Mucosa of descending colon (tissue), 3 donors: Measurements from ENCODE around the gene FBXO3. TPM values are rescaled to one million over a fixed set of nuclear protein-coding genes. Genes with fewer than 3 reads are reported as not detected.

Experiments used
- ATAC-seq: fragments of 200-7000 bp; cut with Tn5 transposase; one replicate; pipeline ENCODE4 v1.9.1; 2020; ENCODE audit warnings: mild to moderate bottlenecking, moderate library complexity
- DNase-seq, 3 donors: peaks; one replicate each; pipeline ENCODE4 v3.0.0-alpha.2; 2020
- H3K36me3 ChIP-seq: fragments of 200-600 bp; one replicate; pipeline ENCODE4 v1.8.0; 2021; ENCODE audit warnings: low read depth, mild to moderate bottlenecking
- H3K4me1 ChIP-seq: fragments of 200-600 bp; one replicate; pipeline ENCODE4 v1.8.0; 2021; ENCODE audit warnings: low read depth, mild to moderate bottlenecking
- H3K4me3 ChIP-seq: fragments of 200-600 bp; one replicate; pipeline ENCODE4 v1.8.0; 2021; ENCODE audit warnings: mild to moderate bottlenecking
- H3K9me3 ChIP-seq: fragments of 200-600 bp; one replicate; pipeline ENCODE4 v1.8.0; 2021; ENCODE audit warnings: mild to moderate bottlenecking
- intact Hi-C, 2 donors: fragments of 100-400 bp; cut with DNase I in 1 of 2; cut with micrococcal nuclease in 1 of 2; formaldehyde crosslinking; loops; one replicate each; pipeline versions ENCODE4 v1.11.0 to v1.11.1; 2022; cut with DNase I, micrococcal nuclease
- total RNA-seq, 3 donors: library from RNA; stranded (reverse); fragmentation: NEBNext Ultra II Directional in 2 of 3; extraction: Animal tissue kit (Norgen Biotek cat#: 25700) in 2 of 3; gene quantifications; one replicate each; pipeline versions ENCODE4 v1.2.1 to v1.2.4, GENCODE V29; 2021 to 2023
- TF ChIP-seq, protein P1 (sequence below): fragments of 200-600 bp; IDR thresholded peaks from one replicate; pipeline ENCODE4 v1.8.0; 2022; ENCODE audit warnings: antibody characterized with exemption, mild to moderate bottlenecking
- donor health status: DM: no; HTN: no; CAD: no; lungs with moderate emphysema.
- donor health status: DM: no; HTN: no; CAD: no.
- donor health status: DM: no; HTN: yes; CAD: no.

Gene FBXO3
- total RNA-seq, 3 donors from 2014 or later: 27.3 to 36.0 (median 34.5) TPM

- no peak for ATAC-seq
- intact Hi-C loops: no loop called here
- no peaks in the 10 kb centered on the region for H3K36me3 ChIP-seq
These were observed 4.1 kb downstream of the FBXO3 start for GRCh38 chr11:33770236-33770635.

DNA sequence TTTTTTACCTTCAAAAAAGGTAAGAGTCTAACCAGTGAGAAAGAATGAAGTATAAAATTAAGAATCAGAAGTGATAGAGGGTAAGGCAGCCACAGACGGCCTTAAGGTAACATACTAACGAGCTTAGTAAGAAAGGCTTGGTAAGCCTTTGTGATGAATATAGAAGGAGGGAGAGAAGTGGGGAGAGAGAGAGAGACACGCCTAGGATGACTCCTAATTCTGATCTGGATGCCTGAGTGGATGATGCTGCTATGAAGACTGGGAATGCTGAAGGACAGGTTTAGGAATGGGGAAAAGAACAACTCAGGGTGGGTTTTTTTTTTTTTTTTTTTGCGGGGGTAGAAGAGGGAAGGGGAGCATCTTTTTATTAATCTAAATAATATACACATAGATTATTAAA is 4.8 kb downstream of the FBXO3 start:
- H3K9me3 ChIP-seq: no peaks in the 10 kb centered on the region
- H3K4me1 ChIP-seq: peaks cover 9% of the 10 kb centered on the region
- intact Hi-C loops: no loop called here
- H3K36me3 ChIP-seq: no peaks in the 10 kb centered on the region
- no peak overlapping the region for H3K4me3 ChIP-seq
- TF ChIP-seq, protein P1, sequence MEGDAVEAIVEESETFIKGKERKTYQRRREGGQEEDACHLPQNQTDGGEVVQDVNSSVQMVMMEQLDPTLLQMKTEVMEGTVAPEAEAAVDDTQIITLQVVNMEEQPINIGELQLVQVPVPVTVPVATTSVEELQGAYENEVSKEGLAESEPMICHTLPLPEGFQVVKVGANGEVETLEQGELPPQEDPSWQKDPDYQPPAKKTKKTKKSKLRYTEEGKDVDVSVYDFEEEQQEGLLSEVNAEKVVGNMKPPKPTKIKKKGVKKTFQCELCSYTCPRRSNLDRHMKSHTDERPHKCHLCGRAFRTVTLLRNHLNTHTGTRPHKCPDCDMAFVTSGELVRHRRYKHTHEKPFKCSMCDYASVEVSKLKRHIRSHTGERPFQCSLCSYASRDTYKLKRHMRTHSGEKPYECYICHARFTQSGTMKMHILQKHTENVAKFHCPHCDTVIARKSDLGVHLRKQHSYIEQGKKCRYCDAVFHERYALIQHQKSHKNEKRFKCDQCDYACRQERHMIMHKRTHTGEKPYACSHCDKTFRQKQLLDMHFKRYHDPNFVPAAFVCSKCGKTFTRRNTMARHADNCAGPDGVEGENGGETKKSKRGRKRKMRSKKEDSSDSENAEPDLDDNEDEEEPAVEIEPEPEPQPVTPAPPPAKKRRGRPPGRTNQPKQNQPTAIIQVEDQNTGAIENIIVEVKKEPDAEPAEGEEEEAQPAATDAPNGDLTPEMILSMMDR: no peak
- ATAC-seq: no peak
- no peak for DNase-seq

More at GRCh38 chr11:33770236-33770635, 4.1 kb downstream of the FBXO3 start:
- no peak overlapping the region for H3K4me3 ChIP-seq
- no peak for DNase-seq
- H3K4me1 ChIP-seq: peaks cover 11% of the 10 kb centered on the region
- no peaks in the 10 kb centered on the region for H3K9me3 ChIP-seq
- TF ChIP-seq, protein P1: no peak

DNA sequence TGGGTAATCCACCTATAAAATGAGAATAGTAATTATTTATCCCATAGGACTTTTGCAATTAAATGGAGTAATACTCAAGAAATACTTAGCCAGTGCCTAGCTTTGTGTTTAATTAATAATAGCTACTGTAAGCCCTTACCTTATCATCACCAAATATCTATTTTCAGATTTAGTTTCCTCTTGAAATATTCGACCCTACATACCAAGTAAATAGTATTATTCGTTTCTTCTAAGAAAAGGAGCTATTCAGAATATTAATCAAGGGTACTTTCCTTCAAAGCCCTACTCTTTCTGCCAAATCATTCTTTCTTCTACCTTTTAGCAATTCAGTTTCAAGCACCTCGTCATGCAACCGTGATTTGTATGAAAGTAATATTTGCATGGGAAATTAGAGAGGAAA is 6.7 kb downstream of the FBXO3 start:
- no peak overlapping the region for H3K4me3 ChIP-seq
- DNase-seq (no peak), ATAC-seq (no peak)
- intact Hi-C loops: no loop called here
- no peaks in the 10 kb centered on the region for H3K4me1 ChIP-seq
- no peaks in the 10 kb centered on the region for H3K9me3 ChIP-seq
- TF ChIP-seq, protein P1: no peak
- H3K36me3 ChIP-seq: no peaks in the 10 kb centered on the region

GRCh38 chr11:33766085-33766484 is 8.2 kb downstream of the FBXO3 start:
- ATAC-seq (no peak), DNase-seq (no peak)
- no peaks in the 10 kb centered on the region for H3K4me1 ChIP-seq
- TF ChIP-seq, protein P1: no peak
- H3K9me3 ChIP-seq: no peaks in the 10 kb centered on the region
- H3K36me3 ChIP-seq: no peaks in the 10 kb centered on the region
- no peak overlapping the region for H3K4me3 ChIP-seq
- intact Hi-C loops: no loop called here

DNA sequence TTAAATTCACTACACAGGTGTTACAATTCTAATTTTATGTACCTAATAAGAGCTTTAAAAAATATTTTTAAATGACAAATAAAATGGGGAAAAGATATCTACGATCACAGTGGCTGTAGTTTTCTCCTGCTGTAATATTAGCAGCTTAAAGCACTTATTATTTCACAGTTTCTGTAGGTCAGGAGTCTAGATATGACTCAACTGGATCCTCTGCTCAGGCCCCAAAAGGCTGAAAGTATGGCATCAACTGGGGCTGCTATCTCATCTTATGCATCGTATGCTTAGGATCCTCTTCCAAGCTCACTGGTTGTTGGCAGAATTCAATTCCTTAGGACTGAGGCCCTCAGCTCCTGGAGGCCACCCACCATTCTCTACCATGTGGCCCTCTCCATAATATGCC is 12.8 kb downstream of the FBXO3 start:
- Histone ChIP-seq H3K36me3 (no peaks in the 10 kb centered on the region), H3K4me1 (no peaks in the 10 kb centered on the region), H3K9me3 (no peaks in the 10 kb centered on the region), H3K4me3 (no peak overlapping the region)
- DNase-seq: no peak
- ATAC-seq: no peak
- intact Hi-C loops: no loop called here
- TF ChIP-seq, protein P1: no peak
